ENCODE data around the gene VDR.

The VDR gene

DNA sequence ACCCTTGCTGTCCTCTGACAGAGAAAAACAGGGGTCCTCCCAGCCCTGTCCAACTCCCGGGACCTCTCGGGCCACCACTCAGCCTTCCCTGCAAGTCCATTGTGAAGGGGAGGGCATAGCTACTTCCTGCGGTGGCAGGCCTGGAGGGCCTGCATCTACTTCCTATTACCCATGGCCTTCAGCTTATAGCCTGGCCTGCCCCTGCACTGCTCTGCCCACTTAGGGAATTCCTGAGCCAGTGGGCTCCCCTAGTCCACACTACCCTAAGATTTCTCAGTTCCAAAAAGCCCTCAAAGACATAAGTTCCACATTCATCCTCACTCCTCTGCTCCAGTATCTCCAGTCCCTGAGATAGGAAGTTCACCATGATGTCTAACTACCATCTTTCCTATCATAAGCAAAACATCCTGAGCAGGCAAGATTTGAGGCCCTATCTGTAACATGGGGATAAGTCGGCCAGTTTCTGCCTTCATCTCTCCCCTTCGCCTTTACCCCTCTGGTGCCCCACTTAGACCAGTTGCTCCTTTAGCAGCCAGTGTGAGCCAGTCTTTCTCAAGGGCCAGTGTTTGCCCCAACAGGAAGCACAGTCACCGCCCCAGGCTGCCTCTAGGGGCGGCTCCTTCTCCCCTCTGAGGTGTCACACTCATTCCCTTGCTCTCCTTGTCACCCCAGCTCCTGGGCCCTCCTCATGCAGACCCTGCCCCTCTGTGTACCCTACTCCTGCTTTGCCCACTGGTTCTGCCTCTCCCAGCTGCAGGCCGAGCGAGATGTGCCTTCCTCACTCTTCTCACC, 96.0 kb downstream of the VDR start:
- peak; percentile 80 for DNase-seq

DNA sequence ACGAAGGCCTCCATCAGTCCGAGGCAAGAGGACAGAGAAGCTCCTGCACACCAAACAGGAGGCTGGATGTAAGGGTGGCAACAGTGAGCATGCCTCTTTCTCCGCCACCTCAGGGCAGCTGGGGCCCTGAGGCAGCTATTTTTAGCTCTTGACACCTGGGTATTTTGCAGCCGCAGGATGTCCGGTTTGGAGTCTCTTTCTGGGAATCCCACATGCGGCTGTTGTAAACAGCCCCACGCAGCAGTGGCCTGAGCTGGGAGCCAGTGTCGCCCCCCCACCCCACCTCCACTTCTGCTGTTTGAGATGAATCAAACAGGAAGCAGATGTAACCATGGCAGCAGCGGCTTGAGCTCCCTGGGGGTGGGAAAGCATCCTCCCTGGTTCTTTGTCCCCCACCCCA, 96.7 kb downstream of the VDR start:
- DNase-seq, result peak; percentile 90

DNA sequence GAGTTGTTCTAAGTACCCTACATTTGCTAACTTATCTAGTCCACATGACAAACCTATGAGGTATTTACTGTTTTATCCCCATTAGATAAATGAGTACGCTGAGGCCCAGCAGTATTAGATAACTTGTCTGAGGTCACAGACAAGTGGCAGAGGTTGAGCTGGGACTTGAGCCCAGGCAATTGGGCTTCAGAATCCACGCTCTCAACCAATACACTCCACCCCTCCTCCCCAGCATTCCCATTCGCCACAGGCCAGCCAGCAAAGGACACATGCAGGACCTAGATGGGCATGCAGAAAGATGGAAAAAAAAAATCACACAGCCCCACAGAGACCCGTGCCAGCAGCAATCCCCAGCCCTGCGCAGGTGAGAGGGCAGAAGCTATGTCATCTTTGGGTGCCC, 97.5 kb downstream of the VDR start:
- DNase-seq, result no peak

DNA sequence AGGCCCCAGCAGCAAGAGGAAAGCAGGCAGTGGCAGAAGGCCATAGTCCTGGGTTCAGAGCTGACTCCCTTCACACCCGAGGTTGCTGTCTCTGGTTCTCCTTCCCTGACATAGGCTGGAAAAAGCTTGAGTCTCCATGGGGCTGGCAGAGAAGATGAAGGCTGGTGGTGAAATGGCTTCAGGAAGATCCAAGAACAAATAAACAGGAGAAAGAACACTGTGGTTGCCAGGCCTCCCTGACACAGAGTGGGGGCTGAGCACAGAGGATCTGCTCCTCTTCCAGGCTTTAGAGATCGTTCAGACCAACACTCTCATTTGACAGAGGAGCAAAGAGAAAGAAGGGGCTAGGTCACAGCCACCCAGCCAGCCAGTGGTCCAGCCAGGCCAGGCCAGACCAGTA, 99.4 kb downstream of the VDR start:
- no peak for DNase-seq

DNA sequence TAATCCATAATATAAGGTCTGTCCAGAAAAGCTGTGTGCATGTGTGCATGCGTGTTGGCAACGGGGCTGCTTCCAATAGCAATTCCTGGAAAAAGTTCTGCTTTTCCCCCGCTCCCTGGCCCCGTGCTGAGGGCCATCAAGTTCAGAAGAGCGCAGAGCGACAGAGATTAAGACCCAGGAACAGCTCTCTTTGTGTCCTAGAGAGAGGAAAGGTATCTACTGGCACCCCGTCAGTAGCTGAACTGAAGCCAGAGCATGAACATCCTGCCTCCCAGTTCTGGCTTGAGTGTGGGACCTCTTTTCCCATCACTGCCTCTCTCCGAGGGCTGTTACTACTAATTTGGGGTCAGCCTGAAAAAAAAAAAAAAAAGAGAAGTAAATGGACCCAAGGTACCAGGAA, 100.6 kb downstream of the VDR start:
- no peak for DNase-seq

DNA sequence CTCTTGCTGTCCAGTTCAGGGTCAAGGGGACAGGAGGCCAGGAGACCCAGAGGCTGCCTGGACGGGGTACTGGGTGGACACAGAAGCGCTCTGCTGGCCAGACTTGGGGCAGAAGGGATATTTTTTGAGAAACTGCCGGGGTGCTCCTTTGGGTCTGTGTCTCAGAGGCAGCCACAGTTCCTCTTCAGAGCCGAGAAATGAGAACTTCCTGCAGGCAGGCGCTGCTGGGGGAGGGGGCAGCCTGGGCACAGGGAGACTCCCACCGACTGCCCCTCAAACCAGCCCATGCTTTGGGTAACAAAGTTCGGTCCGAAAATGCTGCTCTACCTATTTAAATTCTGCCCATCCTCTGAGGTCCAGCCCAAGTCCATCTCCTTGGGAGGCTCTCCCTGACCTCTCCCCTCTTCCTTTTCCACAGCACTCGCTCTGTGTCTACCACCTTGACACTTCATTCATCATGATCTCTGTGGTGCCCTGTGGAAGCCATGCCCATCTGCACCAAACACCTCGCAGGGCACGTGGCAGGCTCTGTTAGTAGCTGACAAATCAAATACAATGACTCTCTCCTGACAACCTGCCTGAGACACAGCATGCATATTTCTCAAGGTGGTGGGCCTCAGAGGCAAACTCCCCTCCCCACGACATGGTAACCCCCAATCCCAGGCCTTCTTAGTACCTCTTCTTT, 101.5 kb downstream of the VDR start:
- DNase-seq, result no peak

DNA sequence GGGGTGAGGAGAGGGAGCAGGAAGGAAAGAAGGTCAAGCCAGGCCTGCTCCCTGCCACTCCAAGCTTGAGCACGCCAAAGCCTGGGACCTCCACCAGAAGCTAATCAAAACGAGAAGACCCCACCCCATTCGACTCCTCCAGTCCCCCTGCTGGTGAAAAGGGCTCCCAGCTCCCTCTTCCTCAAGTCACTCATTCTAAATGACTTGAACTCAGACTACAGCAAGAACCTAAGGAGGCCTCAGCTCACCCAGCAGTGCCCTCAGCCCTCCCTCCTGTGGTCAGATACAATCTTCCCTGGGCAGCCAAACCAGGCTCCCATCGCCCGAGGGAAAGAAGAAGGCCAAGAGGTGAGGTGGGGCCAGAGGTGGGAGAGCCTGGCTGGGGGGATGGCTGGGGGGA, 102.5 kb downstream of the VDR start:
- DNase-seq, result no peak

DNA sequence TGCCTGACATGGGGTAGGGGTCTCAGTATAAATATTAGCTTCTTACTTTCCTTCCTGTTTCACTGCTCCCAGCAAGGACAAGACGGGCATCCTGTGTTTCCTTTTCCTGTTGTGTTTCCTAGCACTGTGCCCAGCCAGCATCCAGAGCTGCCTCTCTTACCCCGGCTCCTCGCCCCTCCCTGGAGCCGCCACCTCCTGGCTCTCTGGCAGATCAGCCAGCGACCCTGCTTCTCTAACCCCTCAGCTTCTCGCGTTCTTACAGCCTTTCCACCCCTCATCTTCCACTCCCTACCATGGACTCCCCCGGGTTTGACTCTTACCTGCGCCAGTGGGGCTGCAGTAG, 102.9 kb downstream of the VDR start:
- no peak for DNase-seq

DNA sequence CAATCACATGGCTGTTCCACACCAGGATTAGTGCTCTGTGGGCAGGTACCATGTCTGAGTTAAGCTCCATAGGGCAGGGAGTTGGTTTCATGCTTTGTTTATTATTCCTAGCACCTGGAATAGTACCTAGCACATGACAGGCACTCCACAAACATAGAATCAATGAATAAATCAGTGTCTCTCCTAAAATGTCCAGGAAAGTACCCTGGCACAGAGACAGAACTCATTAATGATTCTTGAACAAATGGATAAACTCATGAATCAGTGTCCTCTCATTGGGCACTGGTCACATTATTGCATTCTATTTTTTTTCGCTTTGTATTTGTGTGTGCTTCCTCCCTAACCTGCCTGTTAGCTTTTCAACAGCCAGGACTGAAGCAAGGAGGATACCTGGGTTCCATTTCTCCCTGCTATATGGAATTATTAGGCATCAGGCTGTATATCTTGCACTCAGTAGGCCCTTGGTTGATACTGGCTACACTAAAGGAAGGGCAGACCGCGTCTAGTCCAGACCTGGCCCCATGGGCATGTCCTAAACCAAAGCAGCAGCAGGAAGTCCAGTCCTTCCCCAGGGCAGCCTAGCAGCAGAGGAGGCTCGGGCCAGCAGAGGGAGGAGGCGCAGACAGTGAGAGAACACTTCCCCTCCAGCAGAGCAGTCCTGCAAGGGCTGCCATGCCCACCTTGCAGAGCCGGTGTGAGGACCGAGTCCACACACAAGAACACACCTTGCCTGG, 103.5 kb downstream of the VDR start:
- no peak for DNase-seq

DNA sequence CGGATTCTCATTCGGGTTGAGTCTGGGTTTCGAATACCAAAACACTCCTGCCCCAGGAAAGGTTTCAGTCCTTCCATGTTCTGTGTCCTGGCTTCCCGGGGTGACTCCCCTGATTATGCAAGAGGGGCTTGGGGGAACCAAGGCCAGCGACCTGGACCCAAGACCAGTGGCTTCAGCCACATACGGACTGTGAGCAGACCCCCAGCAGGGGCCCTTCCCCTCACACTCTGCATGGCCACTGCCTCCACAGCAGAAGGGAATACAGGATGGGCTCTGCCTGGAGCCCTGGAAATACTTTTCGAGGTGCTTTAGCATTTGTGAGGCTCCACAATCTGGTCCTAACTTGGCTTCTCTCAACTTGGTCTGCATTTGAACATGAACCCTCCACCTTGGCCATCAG, 104.2 kb downstream of the VDR start:
- no peak for DNase-seq

DNA sequence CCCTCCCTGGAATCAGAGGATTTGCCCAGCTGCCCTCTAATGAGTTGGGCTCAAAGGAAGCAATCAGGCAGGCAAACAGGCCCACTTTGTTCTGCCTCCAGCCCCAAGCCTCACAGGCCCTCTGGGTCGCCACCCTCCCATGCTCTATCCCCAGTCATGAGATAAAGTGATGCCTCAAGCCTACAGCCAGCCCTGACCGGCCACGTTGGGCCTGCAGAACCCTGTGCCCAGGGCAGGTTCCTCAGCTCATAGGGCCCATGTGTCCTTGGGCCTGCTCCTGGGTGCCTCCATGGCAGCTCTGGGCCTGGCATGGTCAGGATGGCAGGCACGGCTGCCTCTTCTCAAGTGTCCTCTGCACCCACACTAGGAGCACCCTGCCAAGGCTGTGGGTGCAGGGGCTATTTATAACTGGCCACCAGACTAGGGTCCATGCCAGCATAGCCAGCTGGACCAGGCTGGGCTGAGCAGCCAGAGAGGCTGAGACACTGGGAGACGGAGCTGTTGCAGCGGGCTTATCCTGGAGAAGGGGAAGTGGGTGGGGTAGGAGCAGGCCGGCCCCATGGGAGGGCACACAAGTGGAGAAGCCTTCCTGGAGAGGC, 105.3 kb downstream of the VDR start:
- no peak for DNase-seq

DNA sequence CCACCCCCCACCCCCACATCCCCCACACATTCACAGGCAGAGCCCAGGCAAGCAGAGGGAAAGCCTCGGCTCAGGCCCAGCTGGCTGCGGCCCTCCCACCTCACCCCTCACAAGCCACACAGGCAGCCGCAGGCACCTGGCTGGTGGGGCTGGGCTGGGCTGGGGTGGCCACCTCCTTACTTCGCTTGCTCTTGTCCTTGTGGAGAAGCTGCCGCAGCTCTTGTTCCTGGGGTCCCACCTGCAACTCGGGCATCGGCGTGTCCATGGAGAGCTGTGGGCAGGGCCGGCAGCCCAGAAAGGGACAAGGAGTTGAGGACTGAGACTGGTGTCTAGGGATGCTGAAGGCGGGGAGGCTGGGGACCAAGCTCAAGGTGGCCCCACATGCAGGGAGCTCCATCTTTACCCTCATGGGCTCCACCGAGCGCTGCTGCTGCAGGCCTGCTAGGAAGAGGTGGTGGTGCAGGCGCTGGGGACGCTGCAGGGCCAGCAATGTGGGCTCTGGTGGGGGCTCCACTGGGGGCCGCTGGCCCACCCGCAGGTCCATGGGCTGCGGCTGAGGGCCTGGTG, 106.3 kb downstream of the VDR start:
- no peak for DNase-seq

DNA sequence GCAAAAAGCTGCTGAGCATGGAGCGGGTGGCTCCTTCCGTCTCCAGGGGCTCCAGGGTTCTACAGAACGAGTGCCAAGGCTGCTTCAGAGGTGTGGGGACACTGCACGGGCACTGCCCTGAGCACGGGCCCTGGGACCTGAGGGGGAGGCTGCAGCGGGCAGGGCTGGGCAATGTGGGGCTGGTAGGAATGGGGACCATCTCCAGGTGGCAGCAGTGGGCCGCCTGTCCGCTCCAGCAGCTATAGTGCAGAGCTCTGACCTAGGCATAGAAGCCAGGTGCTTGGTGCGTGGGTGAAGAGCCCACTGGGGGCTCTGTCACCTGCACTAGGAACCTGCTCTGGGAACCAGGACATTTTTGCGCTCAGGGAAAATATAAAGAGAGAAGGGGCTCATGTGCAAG, 107.4 kb downstream of the VDR start:
- DNase-seq, result no peak

DNA sequence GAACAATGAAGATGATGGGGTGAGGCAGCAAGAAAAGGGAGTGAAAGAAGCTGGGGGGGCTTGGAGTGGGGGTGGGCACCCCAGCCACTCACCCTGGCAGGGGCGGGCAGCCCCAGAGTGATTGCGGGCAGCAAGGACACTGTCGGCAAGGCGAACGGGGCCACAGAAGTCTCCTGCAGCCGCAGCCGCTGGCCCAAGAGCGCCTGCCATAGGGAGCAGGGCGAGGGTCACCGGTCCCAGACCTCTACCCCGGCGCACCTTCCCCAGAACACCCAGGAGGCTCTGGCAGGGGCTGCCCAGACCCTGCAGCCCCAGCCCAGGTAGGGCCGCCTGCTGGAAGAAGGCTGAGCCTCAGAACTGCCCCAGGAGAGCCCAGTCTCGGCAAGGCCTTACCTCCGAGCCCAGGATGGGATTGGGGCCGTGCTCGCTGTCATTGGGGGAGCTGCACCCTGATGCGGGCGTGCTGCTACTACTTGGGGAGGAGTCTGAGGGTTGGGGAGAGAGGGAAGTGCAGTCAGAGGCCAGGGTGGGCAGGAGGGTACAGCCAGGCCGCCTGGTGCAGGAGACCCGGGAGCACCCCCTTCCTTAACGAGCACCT, 108.9 kb downstream of the VDR start:
- no peak for DNase-seq

DNA sequence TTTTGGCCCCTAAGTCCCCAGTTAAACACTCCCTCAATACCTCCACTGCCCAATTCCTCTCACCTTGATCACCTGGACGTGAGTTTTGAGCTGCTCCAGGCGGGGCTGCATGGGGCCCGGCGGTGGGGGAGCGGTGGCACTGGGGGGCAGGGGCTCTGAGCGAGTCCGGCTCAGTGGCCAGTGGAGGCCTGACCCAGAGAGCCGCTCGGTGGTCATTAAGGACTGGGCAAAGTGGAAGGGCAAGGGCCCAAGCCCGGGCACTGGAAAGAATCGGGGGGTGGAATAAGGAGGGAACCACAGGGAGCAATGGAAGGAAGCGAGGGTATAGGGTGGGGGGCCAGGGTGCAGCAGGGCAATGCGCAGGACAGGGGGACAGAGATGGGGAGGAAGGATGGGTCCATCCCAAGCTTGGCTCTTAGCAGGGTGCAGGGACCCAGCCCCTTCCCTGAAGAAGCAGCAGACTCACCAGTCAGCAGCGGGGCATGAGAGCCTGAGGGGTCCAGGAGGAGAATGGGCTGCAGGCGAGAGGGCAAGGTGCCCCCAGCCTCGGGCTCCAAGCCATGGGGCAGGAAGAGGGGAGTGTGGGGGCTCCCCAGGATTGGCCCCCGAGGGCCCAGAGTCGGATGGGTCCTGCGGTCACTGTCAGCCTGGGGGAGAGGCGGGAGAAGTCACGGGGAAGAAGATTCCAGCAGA, 109.5 kb downstream of the VDR start:
- no peak for DNase-seq

DNA sequence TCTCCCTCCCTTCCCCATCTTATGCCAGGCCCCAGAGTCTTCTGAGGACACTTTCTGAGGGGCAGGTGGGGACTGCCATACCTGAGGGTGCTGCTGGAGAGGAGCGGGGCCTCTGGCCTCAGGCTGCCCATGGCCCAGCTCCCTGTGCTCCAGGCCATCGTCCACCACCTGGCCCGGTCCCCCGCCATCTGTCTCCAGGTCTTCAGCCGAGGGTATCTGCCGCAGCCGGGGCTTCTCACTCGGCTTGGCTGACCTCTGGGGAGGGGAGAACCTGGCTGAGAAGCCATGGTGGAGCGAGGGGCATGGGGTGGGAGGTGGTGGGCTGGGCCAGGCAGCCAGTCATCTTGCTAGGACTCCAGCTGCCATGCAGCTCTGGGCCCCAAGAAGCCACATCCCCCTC, 110.1 kb downstream of the VDR start:
- DNase-seq, result no peak

DNA sequence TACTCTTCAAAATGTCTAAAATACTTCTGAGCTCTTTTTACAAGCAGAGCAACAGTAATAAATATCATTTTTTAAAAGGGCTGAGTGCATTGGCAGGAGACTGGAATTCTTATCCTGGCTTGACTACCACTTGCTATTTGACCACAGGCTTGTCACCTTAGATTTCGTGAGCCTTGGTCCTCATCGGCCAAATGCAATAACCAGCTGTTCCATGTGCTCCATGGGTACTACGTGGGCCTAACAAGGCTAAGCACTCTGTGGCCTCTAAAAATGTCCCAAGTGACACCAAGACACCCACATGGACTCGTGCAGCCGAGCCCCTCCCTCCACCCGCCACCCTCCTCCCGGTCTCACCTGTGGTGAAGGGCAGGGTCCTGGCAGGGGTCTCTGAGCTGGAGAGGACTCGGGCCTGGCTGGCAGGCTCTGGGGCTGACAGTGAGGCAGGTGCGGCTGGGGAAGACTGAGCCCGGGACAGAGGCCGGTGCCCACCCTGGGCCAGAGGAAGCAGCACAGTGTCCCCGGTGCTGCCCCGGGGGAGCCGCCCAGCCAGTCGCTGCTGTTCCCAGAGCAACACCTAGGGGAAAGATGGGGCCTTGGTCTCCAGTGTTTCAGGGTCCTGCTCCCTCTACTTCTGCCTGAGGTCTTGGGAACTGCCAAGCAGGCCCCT, 111.6 kb downstream of the VDR start:
- no peak for DNase-seq

DNA sequence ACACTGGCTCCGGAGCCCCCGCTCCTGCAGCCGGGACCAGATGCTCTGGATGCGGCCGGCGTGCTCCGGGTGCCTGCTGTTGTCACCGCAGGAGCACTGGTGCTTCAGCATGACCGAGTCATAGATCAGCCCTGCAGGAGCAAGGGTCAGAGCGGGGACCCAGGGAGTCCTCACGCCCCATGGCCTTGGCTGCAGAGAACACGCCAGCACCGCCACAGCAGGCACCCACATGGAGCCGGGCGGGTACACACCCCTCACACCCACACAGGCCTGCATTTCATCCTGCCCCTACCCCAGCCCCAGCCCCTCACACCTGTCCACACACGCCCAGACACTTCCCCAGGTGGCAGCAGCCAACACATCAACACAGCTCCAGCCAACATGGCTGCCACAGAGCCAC, 112.9 kb downstream of the VDR start:
- DNase-seq, result no peak
